Osteocyte (in vitro differentiated cells): Measurements from ENCODE around the gene RALGAPB. TPM values are rescaled to one million over a fixed set of nuclear protein-coding genes. Genes with fewer than 3 reads are reported as not detected.
"Not testable (repeated sequence)": the region's sequence is repeated elsewhere in the genome, so short reads cannot be mapped to it uniquely, and the experiment has no call there.

Experiments used
- DNase-seq: peaks from one replicate; pipeline ENCODE4 v3.0.0; 2021; ENCODE audit warnings: mixed read lengths; ENCODE audit not compliant: unreplicated experiment; ENCODE audit errors: extremely low spot score
- H3K27ac Mint-ChIP-seq: one replicate; pipeline ENCODE4 v1.8.0; 2021; ENCODE audit warnings: mild to moderate bottlenecking, mixed read lengths; ENCODE audit not compliant: unreplicated experiment
- H3K27me3 Mint-ChIP-seq: one replicate; pipeline ENCODE4 v1.8.0; 2021; ENCODE audit warnings: mixed read lengths; ENCODE audit not compliant: unreplicated experiment
- H3K36me3 Mint-ChIP-seq: one replicate; pipeline ENCODE4 v1.8.0; 2021; ENCODE audit warnings: mixed read lengths; ENCODE audit not compliant: unreplicated experiment
- H3K4me1 Mint-ChIP-seq: one replicate; pipeline ENCODE4 v1.8.0; 2021; ENCODE audit warnings: mixed read lengths; ENCODE audit not compliant: unreplicated experiment
- H3K4me3 Mint-ChIP-seq: one replicate; pipeline ENCODE4 v1.8.0; 2021; ENCODE audit warnings: mild to moderate bottlenecking, moderate library complexity, mixed read lengths; ENCODE audit not compliant: unreplicated experiment
- H3K9me3 Mint-ChIP-seq: one replicate; pipeline ENCODE4 v1.8.0; 2021; ENCODE audit warnings: mixed read lengths; ENCODE audit not compliant: unreplicated experiment
- CTCF ChIP-seq: fragments of 200-600 bp; sonication (generic); IDR thresholded peaks from 2 replicates; pipeline ENCODE4 v1.5.0; 2021; ENCODE audit warnings: antibody characterized with exemption, mild to moderate bottlenecking, moderate library complexity
- total RNA-seq: library from RNA; stranded (reverse); gene quantifications from 2 replicates; pipeline ENCODE4 v1.2.1, GENCODE V29; 2021

The RALGAPB gene
- total RNA-seq, 1 donor from 2014 or later, result 36.8 TPM

- Mint-ChIP-seq H3K9me3 (no peaks in the 10 kb centered on the region), H3K27ac (no peak overlapping the region), H3K36me3 (peaks cover 23% of the 10 kb centered on the region), H3K27me3 (peaks cover 5% of the 10 kb centered on the region), H3K4me3 (no peak overlapping the region), H3K4me1 (peaks cover 11% of the 10 kb centered on the region)
- no peak for DNase-seq
- TF ChIP-seq CTCF, result no peak
Measured at GRCh38 chr20:38453941-38454340, 18.7 kb upstream of the RALGAPB start.

- H3K27me3 Mint-ChIP-seq, result peaks cover 5% of the 10 kb centered on the region
Measured at GRCh38 chr20:38454556-38455473, 17.8 kb upstream of the RALGAPB start.

GRCh38 chr20:38458314-38458713, 14.3 kb upstream of the RALGAPB start:
- H3K4me3 Mint-ChIP-seq, result no peak overlapping the region
- no peak overlapping the region for H3K27ac Mint-ChIP-seq
- TF ChIP-seq CTCF, result no peak
- no peak for DNase-seq
- H3K36me3 Mint-ChIP-seq, result peaks cover 2% of the 10 kb centered on the region
- peaks cover 6% of the 10 kb centered on the region for H3K4me1 Mint-ChIP-seq
- H3K27me3 Mint-ChIP-seq, result peaks cover 5% of the 10 kb centered on the region
- no peaks in the 10 kb centered on the region for H3K9me3 Mint-ChIP-seq

More at GRCh38 chr20:38454556-38455473, 17.8 kb upstream of the RALGAPB start:
- Mint-ChIP-seq H3K36me3 (peaks cover 16% of the 10 kb centered on the region), H3K4me1 (peaks cover 7% of the 10 kb centered on the region), H3K27ac (no peak overlapping the region), H3K4me3 (no peak overlapping the region), H3K9me3 (no peaks in the 10 kb centered on the region)
- TF ChIP-seq CTCF, result no peak
- DNase-seq, result no peak

- peaks cover 6% of the 10 kb centered on the region for H3K4me1 Mint-ChIP-seq
- no peaks in the 10 kb centered on the region for H3K36me3 Mint-ChIP-seq
- H3K4me3 Mint-ChIP-seq, result no peak overlapping the region
- peaks cover 5% of the 10 kb centered on the region for H3K27me3 Mint-ChIP-seq
- no peak overlapping the region for H3K27ac Mint-ChIP-seq
- no peak for DNase-seq
- TF ChIP-seq CTCF, result no peak
- no peaks in the 10 kb centered on the region for H3K9me3 Mint-ChIP-seq
Measured at GRCh38 chr20:38460040-38460623, 12.5 kb upstream of the RALGAPB start.

GRCh38 chr20:38460631-38461030, 12.0 kb upstream of the RALGAPB start:
- H3K9me3 Mint-ChIP-seq, H3K4me1 Mint-ChIP-seq, H3K36me3 Mint-ChIP-seq, H3K4me3 Mint-ChIP-seq, DNase-seq, H3K27me3 Mint-ChIP-seq, H3K27ac Mint-ChIP-seq: not testable (repeated sequence)

- not testable (repeated sequence) for H3K9me3 Mint-ChIP-seq, H3K4me1 Mint-ChIP-seq, DNase-seq, H3K4me3 Mint-ChIP-seq, H3K27ac Mint-ChIP-seq, H3K27me3 Mint-ChIP-seq, H3K36me3 Mint-ChIP-seq
Measured at GRCh38 chr20:38461167-38461566, 11.5 kb upstream of the RALGAPB start.

- H3K4me3 Mint-ChIP-seq, H3K36me3 Mint-ChIP-seq, H3K27me3 Mint-ChIP-seq, H3K9me3 Mint-ChIP-seq, H3K27ac Mint-ChIP-seq, DNase-seq, H3K4me1 Mint-ChIP-seq: not testable (repeated sequence)
Measured at GRCh38 chr20:38461569-38461968, 11.1 kb upstream of the RALGAPB start.
